ENCODE results near the gene LMF1.

GRCh38 chr16:888901-889570 is 81.7 kb downstream of the LMF1 start:
- TF ChIP-seq CTCF (IDR thresholded peaks at IDR 0.05): no peak
- no peak for TF ChIP-seq POLR2A (IDR thresholded peaks at IDR 0.05)
